GM12892 (cell line): ENCODE results near the gene HOXB5.

Experiments
- DNase-seq: peaks from one replicate; pipeline ENCODE4 v3.0.0; 2011; ENCODE audit not compliant: insufficient read length
- FAIRE-seq: peaks from 2 replicates; lab custom pipeline; 2011; peaks lifted over from hg19 to GRCh38; lab: Jason Lieb, UNC
- POLR2A ChIP-seq: IDR thresholded peaks from 2 replicates; pipeline ENCODE4 v1.6.1; 2011; ENCODE audit warnings: low read depth, low read length, control low read depth
- POLR2AphosphoS5 ChIP-seq: IDR thresholded peaks from 2 replicates; pipeline ENCODE4 v1.6.1; 2011; ENCODE audit warnings: low read depth, low read length, control low read depth
- TAF1 ChIP-seq: IDR thresholded peaks from 2 replicates; pipeline ENCODE4 v1.6.1; 2011; ENCODE audit warnings: low read depth, mild to moderate bottlenecking, control low read depth, low read length, borderline replicate concordance

HOXB5 gene

DNA sequence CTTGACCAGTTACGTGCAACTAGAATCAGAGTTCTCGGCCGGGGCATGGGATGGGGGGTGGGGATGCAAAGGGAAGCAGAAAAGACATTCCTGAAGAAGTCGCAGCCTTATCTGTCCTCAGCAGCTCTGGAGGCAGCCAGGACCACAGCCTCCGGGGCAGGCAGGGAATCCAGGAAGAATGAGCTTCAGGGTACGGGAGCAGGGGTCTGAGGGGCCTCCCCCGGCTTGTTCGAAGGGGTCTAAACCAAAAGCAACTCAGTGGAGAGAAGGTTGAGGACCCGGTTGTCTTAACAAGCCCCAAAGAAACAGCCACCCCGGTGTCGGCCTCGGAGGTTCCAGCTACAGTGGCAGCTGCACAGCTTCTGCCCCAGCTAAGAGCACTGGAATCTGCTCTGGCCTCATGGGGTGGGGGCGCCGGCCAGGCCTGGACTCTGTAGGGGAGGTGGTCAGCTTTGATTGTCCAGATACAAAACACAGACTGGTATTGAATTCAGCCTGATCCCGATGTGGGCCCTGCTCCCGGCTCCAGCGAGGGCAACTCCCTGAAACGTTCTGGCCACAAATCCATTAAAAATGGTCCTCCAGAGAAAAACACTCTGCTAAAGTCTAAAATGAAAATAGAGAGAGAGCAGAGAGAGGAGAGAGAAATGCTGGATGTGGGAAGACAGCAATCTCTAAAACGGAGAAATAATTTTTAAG, 23.1 kb downstream of the HOXB5 start:
- FAIRE-seq: no peak
- no peak for DNase-seq
- TF ChIP-seq POLR2A (no peak), POLR2AphosphoS5 (no peak), TAF1 (no peak)

DNA sequence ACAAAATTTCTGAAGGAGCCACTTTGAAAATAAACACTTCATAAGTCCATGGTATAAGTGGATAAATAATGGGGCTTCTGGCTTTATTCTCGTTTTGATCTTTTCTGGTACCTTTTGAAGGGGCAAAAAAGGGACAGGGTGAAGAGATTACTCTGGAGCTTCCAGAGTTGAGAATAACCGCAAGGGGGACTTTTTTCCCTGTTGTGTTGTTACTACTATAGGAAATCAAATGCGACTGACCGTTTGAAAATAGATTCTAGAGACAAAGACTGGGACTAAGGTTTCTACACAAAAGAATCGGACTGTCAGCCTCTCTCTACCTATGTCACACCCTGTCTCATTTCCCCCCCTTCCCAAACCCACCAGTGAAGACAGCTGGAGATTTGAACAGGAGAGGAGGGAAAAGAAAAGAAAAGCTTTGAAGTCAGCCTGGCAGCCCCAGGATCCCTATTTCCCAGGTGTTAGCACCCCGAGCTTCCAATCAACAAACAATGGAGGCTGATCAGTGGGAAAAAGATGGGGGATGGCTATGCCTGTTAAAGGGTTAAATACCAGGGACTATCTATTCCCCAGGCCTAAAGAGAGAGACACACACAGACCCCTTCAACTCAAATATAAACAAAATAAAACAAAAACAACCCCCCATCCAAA, 23.8 kb downstream of the HOXB5 start:
- FAIRE-seq (no peak), DNase-seq (no peak)
- TF ChIP-seq TAF1 (no peak), POLR2A (no peak), POLR2AphosphoS5 (no peak)

DNA sequence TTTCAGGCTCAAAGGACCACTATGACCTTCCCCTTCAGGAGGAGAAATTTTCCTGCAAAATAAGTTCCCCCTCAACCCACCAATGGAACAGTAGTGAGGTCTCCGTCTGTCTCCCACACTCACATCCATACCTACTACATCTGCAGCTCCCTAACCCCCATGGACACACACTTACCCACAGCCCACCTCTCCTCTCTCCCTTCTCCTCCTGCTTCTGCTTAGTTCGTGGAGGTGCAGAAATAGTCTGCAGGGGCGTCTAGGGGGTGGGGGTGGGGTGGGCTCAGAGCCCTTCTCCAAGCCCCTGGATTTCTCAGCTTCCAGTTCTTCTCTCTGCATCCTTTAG, 24.4 kb downstream of the HOXB5 start:
- no peak for TF ChIP-seq POLR2A
- TF ChIP-seq TAF1: no peak
- TF ChIP-seq POLR2AphosphoS5: no peak
- FAIRE-seq: no peak
- DNase-seq: no peak

DNA sequence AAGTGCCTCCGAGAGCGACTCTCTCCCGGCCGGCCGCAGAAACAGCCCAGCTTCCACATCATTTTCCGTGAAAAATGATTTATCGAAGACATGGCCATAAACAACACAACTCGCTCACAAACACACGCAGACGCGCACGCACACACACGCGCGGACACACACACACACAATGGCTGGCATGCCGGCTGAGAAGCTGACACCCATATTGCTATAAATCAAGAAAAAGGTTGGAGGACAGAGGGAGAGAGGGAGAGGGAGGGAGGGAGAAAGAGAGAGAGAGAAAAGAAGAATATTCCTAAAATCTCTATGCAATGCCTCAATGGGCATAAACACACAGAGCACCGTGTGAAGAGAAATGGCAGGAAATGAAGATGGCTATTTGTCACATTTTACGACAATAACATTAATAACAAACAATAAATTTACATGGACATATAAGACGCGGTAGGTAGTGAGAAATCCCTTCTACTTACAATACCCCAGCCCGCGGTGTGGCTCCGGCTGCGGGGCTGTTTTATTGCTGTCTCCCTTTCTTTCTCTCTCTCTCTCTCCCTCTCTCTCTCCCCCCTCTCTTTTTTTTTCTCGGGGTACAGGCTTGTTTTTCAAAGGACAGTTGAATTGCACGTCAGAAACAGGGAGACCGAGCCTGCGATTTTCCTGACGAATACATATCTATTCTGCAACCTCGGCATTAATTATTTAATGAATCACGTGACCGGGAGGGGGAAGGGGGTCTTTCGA, 24.9 kb downstream of the HOXB5 start:
- DNase-seq (no peak), FAIRE-seq (no peak)
- TF ChIP-seq POLR2AphosphoS5 (no peak), TAF1 (no peak), POLR2A (no peak)

DNA sequence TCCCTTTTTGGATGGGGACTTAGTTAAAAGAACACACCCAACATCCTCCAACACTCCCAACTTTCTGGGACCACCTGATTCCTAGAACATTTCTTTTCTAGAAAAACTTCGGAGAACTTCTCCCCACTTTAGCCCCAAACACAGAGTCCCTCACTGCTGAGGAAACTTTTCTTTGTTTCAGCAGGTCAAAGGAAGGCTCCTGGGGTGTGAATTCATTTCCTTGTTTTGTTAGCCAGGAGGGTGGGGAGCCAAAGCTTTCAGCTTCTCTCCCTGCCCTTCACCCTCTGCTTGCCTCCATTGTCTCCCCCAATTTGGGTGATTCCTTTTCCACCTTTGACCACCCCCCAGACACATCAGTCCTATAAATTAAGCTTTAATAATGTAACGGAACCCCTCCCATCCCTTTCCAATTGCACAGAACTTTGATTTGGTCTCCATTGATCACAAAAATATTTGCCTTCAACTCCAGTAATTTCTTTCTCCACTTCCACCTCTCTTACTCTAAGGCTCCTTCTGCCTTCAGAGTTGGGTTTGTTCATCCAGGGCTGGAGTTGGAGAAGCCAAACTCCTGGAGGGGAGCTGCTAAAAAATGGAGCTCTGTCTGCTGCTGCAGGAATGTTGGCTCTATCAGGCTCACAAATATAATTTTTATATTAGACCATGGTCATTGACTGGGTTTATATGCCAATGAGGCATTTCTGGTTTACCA, 25.8 kb downstream of the HOXB5 start:
- no peak for DNase-seq
- TF ChIP-seq POLR2AphosphoS5: no peak
- TF ChIP-seq POLR2A: no peak
- no peak for TF ChIP-seq TAF1
- FAIRE-seq: no peak

DNA sequence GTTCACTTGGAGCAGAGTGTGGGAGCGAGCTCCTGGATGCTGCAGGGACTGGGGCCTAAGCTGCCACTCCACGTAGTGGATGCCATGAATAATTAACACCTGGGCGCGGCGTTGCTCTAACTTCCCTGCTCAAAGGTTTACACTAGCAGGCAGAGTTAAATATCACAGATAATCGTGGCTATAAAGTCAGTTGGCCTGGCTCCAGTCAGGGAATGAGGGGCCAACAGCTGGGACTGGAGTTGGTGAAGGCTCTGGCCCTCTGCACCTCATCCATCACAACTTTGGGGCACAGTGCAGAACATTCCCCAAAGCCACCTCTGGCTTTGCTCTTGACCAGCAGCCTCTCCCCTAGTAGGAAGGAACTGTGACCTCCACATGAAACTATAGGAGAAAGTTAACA, 26.4 kb downstream of the HOXB5 start:
- TF ChIP-seq TAF1 (no peak), POLR2A (no peak), POLR2AphosphoS5 (no peak)
- no peak for DNase-seq
- no peak for FAIRE-seq

DNA sequence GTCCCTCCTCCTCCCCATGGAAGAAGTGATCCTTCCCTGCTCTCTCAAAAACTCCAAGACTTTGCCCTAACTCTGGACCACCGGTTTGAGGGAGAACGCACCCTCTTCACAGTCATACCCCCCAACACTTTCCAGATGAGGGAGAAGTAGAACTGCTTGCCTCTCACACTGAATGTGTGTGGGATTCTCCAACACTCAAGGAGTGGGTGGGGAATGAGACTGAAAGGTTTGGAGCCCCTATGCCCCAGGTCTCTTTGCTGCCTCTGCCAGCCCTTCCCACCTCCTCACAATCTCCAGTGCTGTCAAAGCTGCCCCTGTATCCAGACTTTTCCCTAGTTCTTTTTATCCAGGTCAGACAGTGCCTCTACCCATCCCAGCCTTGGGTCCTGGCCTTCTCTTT, 26.9 kb downstream of the HOXB5 start:
- TF ChIP-seq POLR2A: no peak
- no peak for DNase-seq
- no peak for FAIRE-seq

DNA sequence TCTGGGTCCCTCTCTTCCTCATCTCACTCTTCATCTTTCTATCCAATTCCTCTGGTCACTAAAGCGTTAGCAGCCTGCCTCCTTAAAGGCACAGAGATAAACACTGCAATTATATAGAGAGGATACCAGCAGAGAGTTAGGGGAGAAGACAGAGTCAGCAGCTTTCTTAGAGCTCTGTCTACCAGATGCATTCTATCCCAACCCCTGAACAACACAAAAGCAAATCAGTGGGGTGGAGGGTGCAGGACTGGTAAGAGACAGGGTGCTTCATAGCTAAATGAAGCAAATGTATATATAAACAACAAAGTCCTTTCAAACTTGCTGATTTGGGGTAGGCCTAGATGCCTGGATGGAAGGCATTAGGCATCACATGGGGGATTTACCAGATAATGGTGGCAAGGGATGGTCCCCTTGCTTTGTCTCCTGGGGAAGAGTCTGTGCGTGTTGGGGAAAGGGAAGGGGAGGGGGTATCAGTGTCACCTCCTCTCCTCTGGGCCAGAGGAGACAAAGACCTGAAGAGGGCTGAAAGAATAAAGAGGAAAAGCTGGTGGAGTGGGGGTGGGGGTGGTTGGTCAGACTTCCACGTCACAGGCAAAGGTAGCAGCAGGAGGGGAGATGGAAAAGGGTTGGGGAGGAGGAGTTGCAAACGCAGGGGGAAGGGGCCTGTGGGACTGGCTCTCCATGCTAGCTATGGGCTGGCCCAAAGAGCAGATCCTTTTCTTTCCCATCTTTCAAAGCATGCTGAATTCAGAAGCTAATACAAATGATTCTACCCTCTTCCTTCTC, 27.5 kb downstream of the HOXB5 start:
- FAIRE-seq (no peak), DNase-seq (no peak)
- TF ChIP-seq POLR2A (no peak), TAF1 (no peak), POLR2AphosphoS5 (no peak)

DNA sequence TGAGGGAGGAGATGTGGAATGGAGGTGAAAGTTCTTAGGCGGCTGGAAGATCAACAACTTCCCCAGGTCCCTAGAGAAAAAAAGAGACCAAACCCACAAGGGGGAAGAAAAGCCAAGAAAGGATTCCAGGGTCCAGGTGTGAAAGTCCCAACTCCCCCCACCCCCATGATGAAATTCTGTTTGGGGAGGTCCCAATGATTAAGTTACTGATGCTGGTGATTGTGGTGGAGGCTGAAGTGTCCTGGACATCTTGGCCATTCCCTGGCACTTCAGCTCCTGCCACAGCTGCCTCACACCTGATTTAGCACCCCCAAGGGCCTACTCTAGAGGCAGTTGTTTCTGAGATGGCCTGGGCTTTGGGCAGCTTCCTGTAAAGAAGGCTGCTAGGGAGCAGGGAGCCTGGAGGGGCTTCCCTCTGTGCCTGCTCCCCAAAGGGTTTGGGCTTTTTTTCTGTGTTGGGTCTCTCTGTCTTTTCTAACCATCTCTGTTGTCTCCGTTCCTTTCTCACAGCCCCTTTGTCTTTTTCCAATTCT, 28.5 kb downstream of the HOXB5 start:
- no peak for FAIRE-seq
- TF ChIP-seq TAF1 (no peak), POLR2AphosphoS5 (no peak), POLR2A (no peak)
- DNase-seq: no peak

DNA sequence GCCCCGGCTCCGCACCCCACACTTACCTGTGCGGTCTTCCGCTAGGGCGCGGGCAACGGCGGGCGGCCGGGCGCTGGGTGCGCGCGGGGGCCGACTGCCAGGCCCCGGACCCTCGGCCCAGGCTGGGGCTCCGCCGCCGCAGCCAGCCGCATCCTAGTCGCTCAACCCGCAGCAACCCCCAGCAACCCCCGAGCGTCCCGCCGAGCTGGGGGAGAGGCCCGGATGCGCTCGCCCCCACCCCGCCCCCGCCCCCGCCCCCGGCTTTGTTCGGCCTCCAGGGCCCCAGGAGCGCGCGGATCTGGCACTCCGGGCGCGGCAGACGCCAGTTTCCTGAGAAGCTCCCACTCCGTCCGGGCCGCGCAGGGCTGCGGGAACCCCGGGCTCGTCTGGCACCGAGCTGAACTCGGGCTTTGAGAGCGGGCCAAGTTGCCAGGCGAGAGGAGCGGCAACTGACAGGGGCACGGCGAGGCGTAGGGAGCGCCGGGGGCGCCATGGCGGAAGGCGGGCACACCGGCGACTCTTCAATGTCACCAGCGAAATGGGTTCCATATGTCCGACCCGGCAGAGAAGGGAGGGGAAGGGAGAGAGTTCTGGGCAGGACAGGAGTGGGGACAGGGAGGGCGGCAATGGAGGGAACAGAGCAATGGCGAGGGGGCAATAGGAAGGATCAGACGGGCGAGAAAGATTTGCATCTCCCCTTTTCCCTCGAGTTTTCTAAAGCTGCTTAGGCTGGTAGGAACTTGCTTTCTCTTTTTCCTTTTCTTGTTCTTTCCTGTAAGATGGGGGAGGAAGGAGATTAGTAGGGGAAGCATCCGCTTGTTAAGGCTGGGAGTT, 29.2 kb downstream of the HOXB5 start:
- TF ChIP-seq POLR2A (no peak), POLR2AphosphoS5 (no peak), TAF1 (no peak)
- DNase-seq (no peak), FAIRE-seq (no peak)
